Measurements from ENCODE around the gene GSS. TPM values are rescaled to one million over a fixed set of nuclear protein-coding genes. Genes with fewer than 3 reads are reported as not detected.

The GSS gene
- total RNA-seq, 1 donor from 2014 or later, result 50.0 TPM

DNA sequence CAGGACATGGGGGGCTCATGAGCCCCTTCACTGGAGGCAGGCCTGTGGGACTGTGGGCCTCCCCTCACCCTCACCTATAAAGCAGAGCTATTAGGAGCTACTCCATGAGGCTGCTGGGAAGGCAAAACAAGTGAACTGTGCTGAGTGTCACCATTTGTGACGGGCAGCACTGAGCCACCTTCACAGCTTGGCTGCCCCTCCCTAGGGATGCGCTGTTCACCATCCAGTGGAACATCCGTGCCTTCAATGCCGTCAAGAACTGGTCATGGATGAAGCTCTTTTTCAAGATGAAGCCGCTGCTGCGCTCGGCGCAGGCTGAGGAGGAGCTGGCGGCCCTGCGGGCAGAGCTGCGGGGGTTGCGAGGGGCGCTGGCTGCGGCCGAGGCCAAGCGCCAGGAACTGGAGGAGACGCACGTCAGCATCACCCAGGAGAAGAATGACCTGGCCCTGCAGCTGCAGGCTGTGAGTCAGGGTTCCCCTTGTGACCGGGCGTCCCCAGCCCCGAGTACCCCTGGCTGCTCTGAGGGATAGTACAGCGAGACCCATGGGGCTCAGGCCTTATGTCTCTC is 38.4 kb upstream of the GSS start:
- DNase-seq (ENCODE audit: low spot score), result no peak

DNA sequence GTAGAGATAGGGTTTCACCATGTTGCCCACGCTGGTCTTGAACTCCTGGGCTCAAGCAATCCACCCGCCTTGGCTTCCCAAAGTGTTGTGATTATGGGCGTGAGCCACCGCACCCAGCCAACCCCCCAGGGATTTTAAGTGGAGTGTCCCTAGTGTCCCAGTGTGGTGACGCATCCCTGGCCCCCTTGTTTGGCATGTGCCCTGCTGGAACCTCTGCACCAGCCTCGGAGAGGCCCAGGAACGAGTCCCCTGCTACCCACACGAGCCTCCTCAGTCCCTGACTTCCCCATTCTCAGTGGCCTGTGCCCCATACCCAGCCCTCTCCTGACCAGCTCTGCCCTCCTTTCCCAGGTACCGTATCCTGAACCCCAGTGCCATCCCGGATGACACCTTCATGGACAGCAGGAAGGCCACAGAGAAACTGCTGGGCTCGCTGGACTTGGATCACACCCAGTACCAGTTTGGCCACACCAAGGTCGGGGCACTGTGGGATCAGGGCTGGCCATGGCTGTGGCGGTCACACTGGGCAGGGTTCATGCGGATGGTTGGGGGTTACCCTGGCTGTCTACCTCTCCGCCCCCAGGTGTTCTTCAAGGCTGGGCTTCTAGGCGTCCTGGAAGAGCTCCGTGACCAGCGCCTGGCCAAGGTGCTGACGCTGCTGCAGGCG is 37.3 kb upstream of the GSS start:
- DNase-seq (ENCODE audit: low spot score), result no peak

DNA sequence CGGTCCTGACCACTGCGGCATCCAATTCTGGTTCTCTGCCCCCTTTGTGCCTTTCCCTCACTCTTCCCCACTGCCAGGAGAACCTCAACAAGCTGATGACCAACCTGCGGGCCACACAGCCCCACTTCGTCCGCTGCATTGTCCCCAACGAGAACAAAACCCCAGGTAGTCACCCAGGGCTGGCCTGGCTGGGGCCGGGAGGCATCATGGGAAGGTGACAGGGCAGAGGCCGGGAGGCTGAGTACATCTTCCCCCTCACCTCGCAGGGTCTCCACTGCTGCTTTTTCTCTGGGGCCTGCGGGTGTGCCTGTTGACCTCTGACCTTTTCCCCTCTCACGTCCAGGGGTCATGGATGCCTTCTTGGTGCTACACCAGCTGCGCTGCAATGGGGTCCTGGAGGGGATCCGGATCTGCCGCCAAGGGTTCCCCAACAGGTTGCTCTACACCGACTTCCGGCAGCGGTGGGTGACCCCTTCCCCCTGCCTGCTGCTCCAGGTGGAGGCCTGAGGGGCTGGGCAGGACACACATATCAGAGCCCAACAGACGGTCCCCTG is 35.1 kb upstream of the GSS start:
- DNase-seq (ENCODE audit: low spot score), result no peak

DNA sequence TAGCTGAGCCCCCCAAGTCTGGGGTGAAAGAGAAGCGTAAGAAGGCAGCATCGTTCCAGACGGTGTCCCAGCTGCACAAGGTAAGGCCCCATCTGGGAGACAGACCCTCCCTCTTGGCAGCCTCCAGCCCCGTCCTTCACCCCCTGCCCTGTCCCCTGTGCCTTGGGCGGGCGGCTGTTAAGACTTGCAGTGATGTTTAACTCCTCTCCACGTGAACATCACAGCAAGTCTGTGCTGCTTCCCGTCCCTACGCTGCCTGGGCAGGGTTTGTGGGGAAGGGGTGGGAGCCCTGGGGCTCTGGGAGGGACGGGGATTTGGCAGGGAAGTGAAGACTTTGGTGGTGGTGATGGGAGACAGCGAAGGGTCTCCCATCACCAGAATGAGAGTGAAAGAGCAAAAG is 34.6 kb upstream of the GSS start:
- DNase-seq (ENCODE audit: low spot score), result no peak

DNA sequence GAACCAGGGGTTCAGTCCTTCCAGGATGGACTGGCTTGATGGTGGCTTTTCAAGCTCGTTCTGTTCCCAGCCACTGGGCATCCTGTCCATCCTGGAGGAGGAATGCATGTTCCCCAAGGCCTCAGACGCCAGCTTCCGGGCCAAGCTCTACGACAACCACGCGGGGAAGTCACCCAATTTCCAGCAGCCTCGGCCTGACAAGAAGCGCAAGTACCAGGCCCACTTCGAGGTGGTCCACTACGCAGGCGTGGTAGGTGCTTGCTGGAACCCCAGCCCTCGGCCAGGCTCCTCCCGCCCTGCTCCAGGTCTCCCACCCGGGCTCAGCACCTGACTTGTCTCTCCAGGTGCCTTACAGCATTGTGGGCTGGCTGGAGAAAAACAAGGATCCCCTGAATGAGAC is 34.1 kb upstream of the GSS start:
- DNase-seq (ENCODE audit: low spot score), result no peak

DNA sequence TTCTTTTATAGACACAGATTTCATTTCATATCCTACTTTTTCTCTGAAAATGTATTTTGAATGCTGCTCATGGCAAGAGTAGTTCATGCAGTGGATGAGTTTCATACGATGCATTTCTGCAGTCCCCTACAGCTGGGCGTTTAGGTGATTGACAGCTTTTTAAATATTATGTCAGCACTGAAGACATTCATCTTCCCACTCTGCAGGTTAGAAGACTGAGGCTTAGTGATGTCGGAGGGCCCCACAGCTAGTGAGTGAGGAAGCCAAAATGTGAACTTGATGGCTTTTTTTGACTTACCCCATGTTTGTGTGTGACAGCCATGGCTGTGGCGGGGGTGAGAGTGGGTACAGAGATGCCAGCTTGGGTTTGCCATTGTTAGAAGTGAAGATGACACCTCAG is 33.5 kb upstream of the GSS start:
- DNase-seq (ENCODE audit: low spot score), result no peak

DNA sequence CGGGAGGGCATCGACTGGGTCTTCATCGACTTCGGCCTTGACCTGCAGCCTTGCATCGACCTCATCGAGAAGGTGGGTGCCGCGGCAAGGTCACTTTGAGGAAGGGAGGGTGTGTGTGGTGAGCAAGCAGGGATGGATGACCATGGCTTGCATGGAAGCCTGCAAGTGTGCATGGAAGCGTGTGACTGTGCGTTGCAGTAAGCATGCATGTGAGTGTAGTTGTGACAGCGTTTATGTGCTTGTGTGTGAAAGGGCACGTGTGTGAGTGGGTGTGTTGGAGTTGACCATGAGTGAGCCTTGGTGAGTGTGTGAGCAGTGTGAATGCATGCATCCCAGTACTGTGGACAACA is 32.6 kb upstream of the GSS start:
- DNase-seq (ENCODE audit: low spot score), result no peak

DNA sequence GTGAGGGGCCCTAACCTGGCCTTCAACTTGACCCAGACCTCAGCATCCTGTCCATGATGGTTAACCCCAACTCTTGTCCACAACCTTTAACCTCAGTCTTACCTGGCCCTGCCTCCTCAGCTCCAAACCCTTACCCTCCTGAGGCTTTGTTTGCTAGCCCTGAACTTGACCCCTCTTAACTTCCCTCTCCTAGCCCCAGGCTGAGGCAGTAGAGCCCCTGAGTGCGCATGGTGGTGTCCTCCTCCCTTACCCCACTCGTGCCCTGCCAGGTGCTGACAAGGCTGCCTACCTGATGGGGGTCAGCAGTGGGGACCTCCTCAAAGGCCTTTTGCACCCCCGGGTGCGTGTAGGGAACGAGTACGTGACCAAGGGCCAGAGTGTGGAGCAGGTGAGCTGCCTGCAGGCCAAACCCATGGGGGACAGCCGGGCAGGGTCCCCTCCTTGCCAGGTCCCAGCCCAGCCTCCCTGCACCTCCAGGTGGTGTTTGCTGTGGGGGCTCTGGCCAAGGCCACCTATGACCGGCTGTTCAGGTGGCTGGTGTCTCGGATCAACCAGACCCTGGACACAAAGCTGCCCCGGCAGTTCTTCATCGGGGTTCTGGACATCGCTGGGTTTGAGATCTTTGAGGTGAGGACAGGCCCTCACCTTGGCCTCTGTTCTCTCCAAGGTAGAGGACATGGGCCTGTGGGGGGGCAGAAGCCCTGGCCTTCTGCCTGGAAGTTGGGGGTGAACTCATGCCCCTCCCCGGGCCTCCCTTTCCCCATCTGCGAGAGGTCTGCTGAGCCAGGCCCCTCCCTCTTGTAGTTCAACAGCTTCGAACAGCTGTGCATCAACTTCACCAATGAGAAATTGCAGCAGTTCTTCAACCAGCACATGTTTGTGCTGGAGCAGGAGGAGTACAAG is 31.9 kb upstream of the GSS start:
- no peak for DNase-seq (ENCODE audit: low spot score)

DNA sequence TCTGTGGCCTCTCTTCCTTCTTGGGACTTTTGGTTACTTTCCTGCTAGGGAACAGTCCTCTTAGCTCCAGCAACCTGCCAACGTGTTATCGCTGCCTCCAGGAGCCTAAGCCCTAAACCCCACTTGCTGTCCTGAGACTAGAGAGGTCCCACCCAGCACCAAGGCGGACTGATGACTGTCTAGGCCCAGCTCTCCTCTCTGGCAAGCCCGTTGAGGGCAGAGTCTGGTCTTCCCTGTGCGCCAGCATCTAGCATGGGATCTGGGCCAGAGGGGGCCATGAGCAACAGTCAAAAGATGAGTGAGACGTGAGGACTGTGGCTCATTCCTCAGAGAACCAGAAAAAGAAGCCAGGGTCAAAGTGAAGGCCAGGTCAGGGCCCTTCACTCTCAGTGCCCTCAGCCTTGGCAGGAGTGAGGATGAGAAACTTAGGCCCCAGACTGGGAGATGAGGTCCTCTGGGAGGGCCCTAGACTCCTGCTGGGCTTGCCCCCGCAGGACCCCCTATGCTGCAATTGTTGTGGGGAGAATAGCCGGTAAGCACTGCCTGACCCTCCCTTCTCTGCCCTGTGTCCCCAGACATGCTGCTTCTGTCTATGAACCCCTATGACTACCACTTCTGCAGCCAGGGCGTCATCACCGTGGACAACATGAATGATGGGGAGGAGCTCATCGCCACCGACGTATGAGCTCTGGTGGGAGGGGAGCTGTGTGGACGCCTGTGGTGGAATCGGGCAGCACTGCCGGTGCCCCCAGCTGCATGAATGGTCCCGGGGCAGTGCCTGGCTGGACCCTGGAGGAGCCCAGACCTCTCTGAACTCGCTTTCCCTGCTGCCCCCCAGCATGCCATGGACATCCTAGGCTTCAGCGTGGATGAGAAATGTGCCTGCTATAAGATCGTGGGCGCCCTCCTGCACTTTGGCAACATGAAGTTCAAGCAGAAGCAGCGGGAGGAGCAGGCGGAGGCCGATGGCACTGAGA is 31.0 kb upstream of the GSS start:
- DNase-seq (ENCODE audit: low spot score), result no peak

DNA sequence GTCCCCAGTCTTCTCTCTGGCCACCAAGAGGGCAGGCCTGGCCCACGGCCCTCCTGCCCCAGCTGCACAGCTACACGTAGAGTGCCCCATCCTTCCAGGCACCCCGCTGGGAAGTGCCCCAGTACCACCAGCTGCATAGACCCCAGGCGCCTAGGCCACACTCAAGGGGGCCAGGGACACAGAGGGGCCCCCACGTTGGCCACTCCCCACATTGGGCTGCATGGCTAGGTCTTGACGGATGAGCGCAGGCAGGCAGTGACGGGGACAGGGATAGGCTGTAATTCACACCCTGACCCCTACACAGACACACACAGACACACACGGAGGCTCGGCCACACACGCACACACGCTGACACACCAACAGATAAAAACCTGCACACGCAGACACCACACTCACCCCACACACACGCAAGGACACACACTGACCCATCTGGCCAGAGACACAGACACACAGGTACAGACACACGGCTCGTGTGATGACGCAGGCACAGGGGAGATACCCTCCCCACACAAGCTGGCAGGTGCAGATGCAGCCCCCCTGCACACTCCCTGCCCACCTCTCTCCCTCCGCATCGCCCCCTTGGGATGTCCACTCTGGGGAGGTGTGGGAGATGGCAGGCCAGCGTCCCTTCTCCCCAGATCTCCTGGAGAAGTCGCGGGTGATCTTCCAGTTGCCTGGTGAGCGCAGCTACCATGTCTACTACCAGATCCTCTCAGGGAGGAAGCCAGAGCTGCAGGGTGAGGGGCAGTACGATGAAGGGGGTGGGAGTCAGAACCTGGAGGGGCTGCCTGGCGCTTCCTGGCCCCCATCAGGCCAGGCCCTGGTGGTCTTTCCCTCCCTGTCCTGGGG is 30.1 kb upstream of the GSS start:
- no peak for DNase-seq (ENCODE audit: low spot score)

DNA sequence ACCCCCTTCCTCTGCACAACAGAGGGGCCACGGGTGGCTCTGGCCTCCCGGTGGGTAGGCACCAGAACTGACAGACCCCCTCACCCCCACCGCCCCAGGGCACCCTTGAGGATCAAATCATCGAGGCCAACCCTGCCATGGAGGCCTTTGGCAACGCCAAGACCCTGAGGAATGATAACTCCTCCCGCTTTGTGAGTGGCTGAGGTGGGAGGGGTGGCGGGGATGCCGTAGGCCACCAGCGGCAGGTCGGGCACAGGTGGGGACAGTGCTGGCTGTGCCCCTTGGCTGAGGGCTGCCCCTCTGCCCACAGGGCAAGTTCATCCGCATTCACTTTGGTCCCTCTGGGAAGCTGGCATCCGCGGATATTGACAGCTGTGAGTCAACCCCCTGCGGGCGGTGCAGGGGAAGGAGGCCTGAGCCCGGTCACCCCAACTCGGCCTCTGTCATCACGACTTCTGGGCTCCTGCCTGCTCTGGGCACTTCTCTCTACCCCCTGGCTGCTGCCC is 29.2 kb upstream of the GSS start:
- DNase-seq (ENCODE audit: low spot score), result no peak

DNA sequence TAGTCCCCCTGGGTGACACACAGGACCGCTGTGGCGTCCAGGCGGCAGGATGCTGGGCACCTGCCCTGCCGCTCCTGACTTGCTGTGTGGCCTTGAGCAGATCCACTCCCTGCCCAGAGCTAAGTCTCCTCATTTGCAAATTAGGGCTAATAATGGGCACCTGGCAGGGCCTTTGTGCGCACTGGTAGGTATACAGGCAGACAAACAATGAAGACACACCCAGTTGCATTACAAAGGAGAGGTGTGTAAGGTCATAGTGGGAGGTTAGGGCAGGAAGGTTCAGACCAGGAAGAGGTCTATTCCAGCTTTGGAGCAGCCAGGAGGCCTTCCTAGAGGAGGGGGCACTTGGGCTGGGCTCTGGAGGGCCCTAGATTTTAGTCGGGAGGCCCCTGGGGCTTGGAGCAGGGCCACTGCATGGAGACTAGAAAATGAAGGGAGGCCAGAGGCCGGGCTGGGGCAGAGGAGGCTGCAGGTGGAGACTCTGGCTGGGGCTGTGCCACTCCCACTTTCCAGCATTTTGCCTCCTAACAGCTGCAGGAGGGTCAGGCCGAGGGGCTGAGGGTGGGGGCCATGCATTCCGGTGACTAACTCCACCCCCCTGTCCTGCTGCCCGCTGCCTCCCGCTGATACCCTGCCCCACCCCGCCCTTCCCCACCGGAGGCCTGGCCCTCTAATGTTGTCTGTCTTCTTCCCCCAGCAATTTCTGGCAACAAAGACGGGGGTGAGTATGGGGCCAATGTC is 28.6 kb upstream of the GSS start:
- no peak for DNase-seq (ENCODE audit: low spot score)

DNA sequence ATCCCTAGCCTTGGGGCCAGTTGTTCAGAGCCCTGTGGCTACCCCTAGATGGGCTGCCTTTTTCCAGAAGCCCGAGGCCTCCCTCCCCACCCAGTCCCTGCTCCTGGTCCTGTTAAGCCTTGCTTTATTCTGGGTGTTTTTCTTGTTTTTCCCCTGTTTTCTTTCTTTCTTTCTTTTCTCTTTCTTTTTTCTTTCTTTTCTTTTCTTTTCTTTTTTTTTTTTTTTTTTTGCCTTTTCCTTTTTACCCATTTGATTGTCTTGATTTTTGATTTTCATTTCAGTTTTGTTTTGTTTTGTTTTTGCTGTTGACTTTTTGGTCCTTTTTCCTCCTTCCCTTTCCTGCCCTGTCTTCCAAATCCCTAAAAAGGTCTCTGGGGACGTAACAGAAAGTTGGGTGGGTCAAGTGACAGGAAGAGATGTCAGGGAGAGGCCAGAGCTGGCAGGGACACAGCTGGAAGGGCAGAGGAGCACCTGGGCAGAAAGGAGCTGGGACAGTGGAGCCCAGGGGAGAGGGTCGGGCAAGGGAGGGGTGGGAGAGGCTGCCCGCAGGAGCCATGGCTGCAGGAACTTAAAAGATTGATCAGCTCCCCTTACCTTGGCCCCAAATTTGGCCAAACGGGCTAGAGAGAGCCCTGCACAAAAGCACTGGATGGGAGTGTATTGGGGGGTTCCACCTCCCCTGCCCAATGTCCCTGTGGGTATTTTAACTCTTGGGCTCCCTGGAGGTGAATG is 27.6 kb upstream of the GSS start:
- DNase-seq (ENCODE audit: low spot score), result no peak

DNA sequence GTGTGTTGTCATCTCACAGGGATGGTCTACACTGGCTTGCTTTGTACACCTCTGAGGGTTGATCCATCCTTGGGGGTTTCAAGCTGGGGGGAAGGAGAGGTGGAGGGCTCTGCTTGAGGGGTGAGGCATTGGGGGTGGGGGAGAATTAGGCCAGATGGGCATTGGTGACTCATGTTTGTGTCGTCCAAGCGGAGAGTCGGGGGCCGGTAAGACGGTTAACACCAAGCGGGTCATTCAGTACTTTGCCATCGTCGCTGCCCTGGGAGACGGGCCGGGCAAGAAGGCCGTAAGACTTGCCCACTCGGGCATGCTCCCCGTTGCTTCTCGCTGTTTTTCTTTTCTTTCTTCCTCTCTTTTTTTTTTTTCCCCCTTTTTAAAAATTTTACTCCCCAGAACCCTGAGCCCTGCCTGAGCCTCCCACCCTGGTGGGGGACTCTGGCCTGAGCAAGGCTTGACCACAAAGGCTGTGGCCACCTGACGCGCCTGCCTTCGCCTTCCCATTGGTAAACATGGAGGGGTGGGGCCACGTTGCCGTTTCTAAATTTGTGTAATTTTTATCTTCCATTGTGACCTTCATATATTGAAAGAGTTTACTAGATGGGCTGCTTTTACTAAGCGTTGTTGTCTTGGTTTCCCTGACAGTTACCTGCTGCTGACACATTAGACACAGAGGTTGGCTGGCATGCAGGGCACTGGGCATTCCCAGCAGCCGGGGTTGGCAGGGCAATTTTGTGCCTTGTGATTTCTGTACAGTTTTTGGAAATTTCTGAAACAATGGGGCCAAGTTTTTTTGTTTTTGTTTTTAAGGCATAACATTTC is 26.9 kb upstream of the GSS start:
- no peak for DNase-seq (ENCODE audit: low spot score)

DNA sequence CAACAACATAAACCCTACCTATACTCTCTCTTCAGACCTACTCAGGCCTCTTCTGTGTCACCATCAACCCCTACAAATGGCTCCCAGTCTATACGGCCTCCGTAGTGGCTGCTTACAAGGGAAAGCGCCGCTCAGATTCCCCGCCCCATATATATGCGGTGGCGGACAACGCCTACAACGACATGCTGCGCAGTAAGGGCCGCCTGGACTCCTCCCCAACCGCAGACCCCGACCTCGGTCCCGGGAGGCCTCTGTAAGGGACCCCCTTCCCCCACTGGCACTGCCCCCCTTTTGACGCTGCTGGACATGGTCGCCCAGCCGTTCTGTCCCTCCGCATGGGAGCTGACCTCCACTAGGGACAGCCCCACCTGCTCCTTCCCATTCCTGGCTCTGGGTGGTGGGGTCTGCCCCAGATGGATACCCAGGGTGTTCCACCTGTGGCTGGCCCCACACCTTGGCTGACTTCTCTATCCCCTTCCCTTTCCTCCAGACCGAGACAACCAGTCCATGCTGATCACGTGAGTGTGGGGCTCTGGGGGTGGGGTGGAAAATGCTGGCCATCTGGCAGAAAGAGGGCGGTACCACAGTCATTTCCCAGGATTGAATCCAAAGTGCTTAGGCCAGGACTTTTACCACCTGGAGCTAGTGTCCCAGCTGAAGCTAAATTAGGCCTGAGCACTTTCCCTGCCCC is 25.1 kb upstream of the GSS start:
- no peak for DNase-seq (ENCODE audit: low spot score)

DNA sequence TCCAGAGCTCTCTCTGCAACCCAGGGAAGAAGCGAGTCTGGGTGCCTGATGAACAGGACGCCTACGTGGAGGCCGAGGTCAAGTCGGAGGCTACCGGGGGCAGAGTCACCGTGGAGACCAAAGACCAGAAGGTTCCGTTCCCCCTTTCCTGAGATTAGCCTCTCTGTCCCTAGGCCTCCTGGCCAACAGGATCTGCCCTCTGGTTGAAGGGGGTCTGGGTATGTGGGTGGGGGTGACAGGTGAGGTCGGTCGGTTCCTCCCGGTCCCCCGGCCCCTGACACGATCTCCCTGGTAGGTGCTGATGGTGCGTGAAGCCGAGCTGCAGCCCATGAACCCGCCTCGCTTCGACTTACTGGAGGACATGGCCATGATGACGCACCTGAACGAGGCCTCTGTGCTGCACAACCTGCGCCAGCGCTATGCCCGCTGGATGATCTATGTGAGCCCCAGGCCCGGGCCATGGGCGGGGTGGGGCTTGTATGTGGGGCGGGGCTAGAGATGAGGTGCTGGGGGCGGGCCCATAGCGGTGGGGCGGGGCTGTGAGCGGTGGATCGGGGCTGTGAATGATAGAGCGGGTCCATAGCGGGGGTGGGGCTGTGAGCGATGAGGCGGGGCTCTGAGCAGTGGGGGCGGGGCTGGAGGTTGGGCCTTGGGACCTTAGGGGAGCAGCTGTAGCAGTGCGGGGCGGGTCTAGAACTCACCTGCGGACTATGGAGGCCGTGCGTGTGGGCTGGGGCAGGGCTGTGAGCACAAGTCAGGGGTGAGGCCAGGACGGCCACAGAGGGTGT is 24.0 kb upstream of the GSS start:
- DNase-seq (ENCODE audit: low spot score), result no peak
